DOHH2 (cell line): Measurements from ENCODE around the gene SLC6A11.

ENCODE experiments used
- EZH2phosphoT487 ChIP-seq: fragments of 200-600 bp; sonication (generic); IDR thresholded peaks from 2 replicates; pipeline ENCODE4 v1.6.1; 2017; ENCODE audit warnings: borderline replicate concordance, mild to moderate bottlenecking, antibody characterized with exemption, low read length, moderate library complexity, mixed read lengths
- TF ChIP-seq, protein P1 (sequence below): fragments of 200-600 bp; sonication (generic); IDR thresholded peaks from one replicate; pipeline ENCODE4 v1.5.1; 2014; ENCODE audit warnings: antibody characterized with exemption, mild to moderate bottlenecking, low read depth, low read length; ENCODE audit not compliant: poor library complexity, severe bottlenecking

DNA sequence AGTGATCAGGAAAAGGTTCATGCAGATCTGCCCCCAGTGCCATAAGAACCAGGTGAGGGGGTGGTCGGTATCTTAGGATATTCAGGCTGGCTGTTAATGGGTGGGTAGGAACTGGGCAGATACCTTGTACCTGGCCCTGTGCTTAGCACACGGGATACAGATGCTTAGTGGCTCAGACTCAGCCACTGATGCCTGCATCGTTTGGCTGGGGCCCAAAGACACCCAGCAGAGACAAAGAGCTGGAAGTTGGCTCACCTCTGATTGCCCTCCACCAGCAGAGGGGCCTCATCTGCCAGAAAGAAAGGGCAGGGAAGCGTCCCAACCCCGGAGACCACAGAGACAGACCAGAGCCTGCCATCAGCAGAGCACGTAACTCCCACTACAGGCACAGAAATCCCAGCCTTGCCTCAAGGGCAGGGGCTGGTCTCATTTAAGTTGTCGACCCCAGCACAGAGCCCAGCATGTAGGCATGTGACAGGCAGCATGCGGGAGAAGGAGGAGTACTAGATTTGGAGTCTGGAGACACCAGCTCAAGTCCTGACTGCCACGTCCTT lies 112.5 kb downstream of the SLC6A11 start:
- TF ChIP-seq, protein P1, sequence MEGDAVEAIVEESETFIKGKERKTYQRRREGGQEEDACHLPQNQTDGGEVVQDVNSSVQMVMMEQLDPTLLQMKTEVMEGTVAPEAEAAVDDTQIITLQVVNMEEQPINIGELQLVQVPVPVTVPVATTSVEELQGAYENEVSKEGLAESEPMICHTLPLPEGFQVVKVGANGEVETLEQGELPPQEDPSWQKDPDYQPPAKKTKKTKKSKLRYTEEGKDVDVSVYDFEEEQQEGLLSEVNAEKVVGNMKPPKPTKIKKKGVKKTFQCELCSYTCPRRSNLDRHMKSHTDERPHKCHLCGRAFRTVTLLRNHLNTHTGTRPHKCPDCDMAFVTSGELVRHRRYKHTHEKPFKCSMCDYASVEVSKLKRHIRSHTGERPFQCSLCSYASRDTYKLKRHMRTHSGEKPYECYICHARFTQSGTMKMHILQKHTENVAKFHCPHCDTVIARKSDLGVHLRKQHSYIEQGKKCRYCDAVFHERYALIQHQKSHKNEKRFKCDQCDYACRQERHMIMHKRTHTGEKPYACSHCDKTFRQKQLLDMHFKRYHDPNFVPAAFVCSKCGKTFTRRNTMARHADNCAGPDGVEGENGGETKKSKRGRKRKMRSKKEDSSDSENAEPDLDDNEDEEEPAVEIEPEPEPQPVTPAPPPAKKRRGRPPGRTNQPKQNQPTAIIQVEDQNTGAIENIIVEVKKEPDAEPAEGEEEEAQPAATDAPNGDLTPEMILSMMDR = no peak
- TF ChIP-seq EZH2phosphoT487 = no peak
